ENCODE data around the gene FGFBP2.
A peak's percentile ranks its signal among the peaks of the same experiment; 100 is the strongest.

Gene FGFBP2

DNA sequence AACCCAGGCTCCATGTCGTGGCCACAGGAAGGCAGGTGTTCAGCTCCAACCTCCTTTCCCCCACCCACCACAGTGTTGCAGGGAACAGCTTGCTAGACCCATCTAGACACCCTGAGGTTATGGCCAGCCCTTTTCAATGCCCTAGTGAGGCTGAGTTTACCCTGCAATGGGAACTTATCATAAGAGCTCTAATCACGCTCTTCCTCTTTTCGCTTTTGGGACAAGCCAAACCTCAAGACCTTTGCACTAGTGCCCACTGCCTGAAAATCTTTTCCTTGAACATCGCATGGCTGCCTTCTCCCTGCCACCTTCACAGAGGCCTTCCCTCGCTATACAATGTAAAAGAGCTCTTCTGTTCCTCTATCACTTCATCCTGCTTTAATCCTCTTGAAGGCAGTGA, 2.4 kb upstream of the FGFBP2 start:
- DNase-seq: no peak

GRCh38 chr4:15964159-15964558, 1.2 kb upstream of the FGFBP2 start:
- no peak for DNase-seq

- peak; percentile 51 for DNase-seq
Observed at GRCh38 chr4:15963576-15963975, 601 bp upstream of the FGFBP2 start.

GRCh38 chr4:15961781-15962510, 1.0 kb downstream of the FGFBP2 start:
- peak; percentile 40 for DNase-seq

GRCh38 chr4:15958562-15958961, 4.4 kb downstream of the FGFBP2 start:
- DNase-seq: no peak

GRCh38 chr4:15956179-15956850, 6.7 kb downstream of the FGFBP2 start:
- peak; percentile 71 for DNase-seq

DNA sequence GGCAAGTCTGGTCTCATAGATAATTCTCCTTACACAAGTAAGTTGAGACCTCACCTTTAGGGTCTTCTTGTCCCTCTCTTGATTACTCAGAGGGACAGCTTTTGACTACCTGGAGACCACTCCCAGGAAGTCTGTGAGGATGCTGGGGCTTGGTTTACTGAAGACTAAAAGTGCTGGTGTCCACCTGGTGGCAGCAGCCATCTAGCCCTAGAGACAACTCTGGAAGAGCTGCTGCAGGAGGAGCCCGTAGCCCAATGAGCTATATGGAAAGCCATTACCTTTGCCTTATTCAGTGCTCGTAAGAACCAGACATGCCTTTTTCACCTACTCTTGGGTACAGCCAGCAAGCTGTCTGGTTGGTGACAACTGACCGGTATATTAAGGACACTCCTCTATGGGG, 7.3 kb downstream of the FGFBP2 start:
- DNase-seq: no peak

DNA sequence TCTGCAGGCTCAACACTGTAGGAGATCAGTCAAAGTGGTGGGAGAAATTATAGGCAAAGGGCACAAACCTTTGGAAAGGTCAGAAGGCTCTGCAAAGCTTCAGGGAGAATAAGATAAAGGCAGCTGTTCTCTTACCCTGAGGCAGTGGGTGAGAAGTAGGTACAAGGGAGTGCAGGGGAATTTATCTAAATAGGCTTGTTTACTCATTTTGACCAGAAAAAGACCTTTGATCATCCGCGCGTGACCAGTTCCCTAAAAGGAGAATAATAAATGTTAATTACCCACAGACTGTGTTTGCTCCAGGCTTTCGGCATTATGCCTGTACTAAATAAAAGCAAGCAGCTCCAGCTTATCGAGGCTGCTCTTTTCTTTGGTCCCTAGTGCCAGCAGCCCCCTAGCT, 9.3 kb downstream of the FGFBP2 start:
- no peak for DNase-seq

GRCh38 chr4:15951781-15952180, 11.2 kb downstream of the FGFBP2 start:
- no peak for DNase-seq

DNA sequence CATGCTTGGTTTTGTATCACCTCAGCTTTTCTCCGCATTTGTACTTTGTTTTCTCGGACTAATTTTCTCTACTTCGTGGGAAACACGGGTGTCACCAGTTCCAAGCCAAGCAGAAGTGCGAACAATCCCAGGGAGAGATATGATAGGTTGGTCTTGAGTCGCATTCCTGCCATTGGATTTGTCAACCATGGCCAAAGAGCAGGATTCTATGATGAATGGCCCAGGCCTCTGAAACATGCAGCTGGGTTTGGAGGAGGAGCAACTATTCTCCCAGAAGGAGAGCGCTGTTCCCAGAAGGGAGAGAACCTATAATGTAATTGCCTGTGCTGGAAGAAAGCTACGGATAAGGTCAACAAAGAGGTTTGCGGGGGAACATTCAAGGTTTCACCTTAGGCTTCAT, 14.1 kb downstream of the FGFBP2 start:
- DNase-seq: no peak

DNA sequence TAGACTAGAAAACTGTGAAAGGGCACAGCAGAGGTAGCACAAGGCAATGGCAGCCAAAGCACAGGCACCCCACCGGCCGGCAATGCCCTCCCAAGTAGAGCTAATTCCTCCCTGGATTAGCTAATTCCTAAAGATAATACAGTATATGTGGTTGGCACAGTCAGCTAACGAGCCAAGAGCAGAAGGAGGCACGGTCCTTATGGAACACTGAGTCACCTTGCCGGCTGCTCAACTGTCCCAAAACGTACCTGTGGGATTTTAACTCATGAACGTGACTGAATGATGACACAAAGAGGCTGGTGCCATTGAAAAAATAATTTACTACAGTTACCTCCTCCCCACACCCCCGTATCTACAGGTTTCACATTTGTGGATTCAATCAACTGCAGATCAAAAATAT, 15.3 kb downstream of the FGFBP2 start:
- DNase-seq: no peak

DNA sequence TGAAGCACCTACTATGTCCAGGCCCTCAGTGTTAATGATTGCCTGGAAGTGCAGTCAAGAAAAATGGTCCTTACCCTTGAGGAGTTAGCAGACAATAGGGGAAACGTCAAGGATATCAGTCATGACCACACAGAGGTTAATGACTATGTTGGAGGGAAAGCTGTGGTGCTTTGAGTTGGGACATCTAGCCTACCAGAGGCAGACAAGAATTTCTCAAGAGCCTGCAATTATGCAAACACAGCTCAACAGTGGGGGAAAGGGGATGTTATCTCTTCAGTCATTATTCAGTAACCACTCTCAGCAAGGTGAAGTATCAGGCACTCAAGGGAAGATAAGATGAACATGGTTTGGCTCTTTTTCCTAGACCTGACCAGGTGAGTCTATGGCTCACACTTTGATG, 17.5 kb downstream of the FGFBP2 start:
- DNase-seq: no peak

DNA sequence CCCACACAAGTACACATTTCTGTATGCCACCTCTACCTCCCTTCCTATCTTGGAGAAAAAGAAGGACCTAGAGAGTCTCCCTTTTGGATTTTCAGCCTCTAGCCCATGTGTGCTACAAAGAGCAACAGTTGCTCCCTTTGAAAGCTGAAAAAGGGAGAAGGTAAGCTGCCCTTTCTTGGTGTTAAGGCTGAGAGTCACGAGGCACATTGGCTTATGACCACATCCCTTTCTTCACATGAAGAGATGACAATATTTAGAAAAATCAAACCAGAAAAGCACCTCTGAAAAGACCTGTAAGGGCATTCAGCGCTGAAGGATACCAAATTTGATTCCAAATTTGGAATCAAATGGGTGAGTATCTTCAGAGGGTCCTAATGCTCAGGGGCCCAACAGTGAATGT, 18.1 kb downstream of the FGFBP2 start:
- no peak for DNase-seq

GRCh38 chr4:15942283-15942682, 20.7 kb downstream of the FGFBP2 start:
- no peak for DNase-seq

DNA sequence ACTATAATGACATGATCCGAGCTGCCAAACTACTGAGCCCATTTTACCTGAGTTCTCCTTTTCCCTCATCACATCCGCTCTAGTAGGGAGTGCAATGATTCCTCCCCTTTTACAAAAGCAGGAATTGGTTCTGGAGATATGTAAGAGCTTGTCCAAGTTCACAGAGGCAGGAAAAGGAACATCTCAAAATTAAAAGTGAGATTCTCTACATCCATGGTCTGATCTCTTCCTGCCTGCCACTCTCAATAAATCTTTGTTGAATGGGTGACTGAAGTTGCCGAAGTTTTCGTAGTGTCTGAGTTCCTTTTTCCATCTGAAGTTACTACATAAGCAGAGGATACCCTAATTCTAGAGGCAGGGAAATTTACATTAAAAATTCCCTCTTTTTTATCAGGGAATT, 24.3 kb downstream of the FGFBP2 start, which contains the start of gene FGFBP1:
Gene FGFBP1, minus strand, starts transcription at position 101 of the 400 bp plus-strand sequence. CDS start 2,108 bp downstream, outside the sequence.
- DNase-seq: no peak

DNA sequence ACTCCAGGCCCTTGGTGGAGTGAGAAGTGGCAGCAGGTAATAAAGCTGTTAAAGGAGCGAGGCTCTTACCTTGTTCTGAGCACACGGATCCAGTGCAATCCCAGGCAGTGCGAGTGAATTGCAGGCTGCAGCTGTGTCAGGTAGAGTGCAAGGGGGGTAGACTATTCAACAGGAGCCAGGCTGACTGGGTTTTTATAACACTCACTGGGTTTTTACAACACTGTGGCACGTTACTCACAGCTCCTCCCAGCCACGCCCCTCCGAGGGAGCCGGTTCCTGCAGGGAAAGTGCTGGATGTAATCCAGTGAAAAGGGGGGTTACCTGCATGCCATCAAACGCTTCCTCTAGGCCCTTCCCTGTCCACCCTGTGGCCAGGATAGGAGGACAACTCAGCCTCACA, 24.8 kb downstream of the FGFBP2 start:
- no peak for DNase-seq

DNA sequence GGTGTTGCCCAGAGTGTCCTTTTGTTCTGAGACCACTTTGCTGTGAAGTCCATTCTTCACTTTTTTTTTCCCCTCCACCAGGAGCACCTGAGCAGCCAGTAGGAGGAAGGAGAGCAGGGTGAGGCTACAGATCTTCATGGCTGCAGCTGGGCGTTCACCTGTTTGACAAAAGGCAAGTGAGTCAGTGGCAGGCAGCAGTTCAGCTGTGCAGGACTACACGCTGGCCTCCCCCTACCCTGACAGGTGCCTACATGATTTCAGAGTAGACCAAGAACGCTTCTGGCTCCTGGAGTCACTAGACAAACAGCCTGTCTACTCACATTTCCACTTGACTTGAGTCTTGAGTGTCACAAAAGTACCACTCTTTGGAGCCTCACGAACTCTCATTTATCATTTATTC, 26.5 kb downstream of the FGFBP2 start:
- DNase-seq: no peak

GRCh38 chr4:15935504-15936402, 27.2 kb downstream of the FGFBP2 start:
- DNase-seq: no peak

DNA sequence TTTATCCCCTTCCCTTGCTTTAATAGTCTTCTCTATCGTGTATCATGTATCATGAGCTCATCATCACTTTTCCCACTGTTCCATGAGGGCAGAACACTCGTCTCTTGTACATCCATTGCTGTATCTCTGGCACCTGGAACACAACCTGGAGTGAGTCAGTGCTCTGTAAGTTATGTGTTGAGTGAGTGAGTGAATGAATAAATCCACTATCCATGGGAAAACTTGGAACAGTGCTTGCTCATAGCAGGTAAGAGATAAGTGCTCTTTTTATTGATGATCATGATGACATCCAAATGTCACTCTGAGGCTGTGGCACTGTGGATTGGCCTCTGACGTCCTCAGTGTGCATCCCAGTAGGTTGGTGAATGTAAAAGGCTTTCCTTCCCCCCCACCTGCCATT, 28.7 kb downstream of the FGFBP2 start:
- DNase-seq: no peak

DNA sequence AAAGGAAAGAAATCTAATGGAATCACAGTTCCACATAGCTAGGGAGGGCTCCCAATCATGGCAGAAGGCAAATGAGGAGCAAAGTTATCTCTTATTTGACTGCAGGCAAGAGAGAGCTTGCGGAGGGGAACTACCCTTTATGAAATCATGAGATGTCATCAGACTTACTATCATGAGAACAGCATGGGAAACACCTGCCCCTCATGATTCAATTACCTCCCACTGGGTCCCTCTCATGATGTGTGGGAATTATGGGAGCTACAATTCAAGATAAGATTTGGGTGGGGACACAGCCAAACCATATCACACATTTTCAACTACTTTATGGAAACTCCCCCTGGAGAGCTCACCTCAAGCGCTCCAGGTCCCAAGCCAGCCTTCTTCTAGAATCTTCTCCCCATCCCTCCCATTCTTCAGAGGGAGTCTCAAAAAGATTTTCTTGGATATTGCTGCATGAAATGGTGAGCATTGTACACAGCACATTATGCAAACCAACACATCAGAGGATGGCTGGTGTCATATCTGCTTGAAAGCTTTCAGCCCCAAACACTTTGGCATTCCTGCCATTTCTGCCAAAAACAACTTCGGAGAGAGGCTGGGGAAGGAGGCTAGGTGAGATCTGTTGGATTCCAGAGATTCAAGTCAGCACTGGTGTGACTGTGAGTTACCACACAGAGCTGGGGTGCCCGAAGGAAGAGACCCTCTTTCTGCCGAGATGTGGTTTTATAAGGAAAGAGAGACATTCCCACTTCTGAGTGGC, 31.3 kb downstream of the FGFBP2 start:
- no peak for DNase-seq

DNA sequence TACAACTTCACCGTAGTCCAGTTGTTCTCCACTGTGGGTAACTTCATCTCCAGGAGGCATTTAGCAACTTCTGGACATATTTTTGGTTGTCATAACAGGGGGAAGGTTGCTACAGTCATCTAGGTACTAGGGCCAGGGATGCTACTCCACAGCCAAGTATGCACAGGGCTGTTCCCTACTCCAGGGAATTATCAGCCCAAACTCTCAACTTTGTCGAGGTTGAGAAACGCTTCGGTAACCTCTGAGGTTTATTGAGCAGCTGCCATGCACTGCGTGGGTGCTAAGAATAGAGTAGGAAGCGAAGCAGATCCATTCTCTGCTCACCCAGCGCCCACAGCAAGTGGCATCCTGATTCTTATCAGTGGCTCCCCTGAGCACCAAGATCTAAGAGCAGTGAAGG, 32.7 kb downstream of the FGFBP2 start:
- no peak for DNase-seq

GRCh38 chr4:15929540-15929939, 33.4 kb downstream of the FGFBP2 start:
- no peak for DNase-seq

DNA sequence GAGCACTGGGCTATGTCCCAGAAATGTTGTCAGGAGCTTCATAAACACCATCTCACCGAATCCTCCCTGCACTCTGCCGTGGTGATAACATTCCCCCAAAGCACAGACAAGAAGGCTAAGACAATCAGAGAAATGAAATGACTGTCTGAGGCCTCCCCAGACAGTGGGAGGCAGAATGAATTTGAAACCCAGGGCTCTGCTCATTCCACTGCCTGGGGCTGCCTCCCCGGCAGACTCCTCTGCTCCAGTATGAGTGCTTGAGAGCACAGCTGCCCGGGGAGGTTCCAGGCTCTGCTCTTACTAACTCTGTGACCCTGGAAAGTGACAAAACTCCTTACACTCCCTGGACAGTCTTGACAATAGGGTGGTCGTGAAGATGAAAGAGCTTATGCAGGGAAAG, 34.1 kb downstream of the FGFBP2 start:
- DNase-seq: no peak

Data from femur (tissue), 1 donor.